Keratinocyte (primary cell): ENCODE results near the gene PRKCA. TPM values are rescaled to one million over a fixed set of nuclear protein-coding genes. Genes with fewer than 3 reads are reported as not detected.
"Not testable (repeated sequence)": the region's sequence is repeated elsewhere in the genome, so short reads cannot be mapped to it uniquely, and the experiment has no call there.

ENCODE experiments used
- DNase-seq: peaks from one replicate; pipeline ENCODE4 v3.0.0-alpha.2; 2011; ENCODE audit warnings: low read depth, missing footprints, low spot score
- FAIRE-seq: peaks from 2 replicates; lab custom pipeline; 2011; peaks lifted over from hg19 to GRCh38; lab: Jason Lieb, UNC
- H2AFZ ChIP-seq: 2 replicates; pipeline ENCODE4 v1.6.0; 2012; ENCODE audit warnings: low read length, control low read depth, inconsistent platforms; ENCODE audit not compliant: control insufficient read depth
- H3K27ac ChIP-seq: 2 replicates; pipeline ENCODE4 v1.5.1; 2011; ENCODE audit warnings: low read length; ENCODE audit not compliant: control insufficient read depth, insufficient read depth
- H3K27me3 ChIP-seq: 3 replicates; pipeline ENCODE4 v1.6.0; 2011; ENCODE audit warnings: low read length; ENCODE audit not compliant: control insufficient read depth, insufficient read depth; ENCODE audit errors: extremely low read depth
- H3K36me3 ChIP-seq, 2 experiments: 2 replicates in 1 of 2; 3 replicates in 1 of 2; pipeline ENCODE4 v1.5.1; 2011; ENCODE audit warnings: low read length in 2 of 2, mild to moderate bottlenecking in 1 of 2; ENCODE audit not compliant: control insufficient read depth in 2 of 2, insufficient read depth in 2 of 2; ENCODE audit errors: extremely low read depth in 1 of 2
- H3K4me1 ChIP-seq: 3 replicates; pipeline ENCODE4 v1.5.1; 2011; ENCODE audit warnings: low read length; ENCODE audit not compliant: control insufficient read depth, insufficient read depth; ENCODE audit errors: extremely low read depth
- H3K4me2 ChIP-seq: 3 replicates; pipeline ENCODE4 v1.6.0; 2011; ENCODE audit warnings: low read depth, low read length; ENCODE audit not compliant: control insufficient read depth, insufficient read depth; ENCODE audit errors: extremely low read depth
- H3K4me3 ChIP-seq, 3 experiments: fragments of 200-600 bp in 1 of 3; sonication (generic) in 1 of 3; 2 replicates in 2 of 3; 3 replicates in 1 of 3; pipeline ENCODE4 v1.5.1; 2011 to 2016; ENCODE audit warnings: low read length in 3 of 3, mild to moderate bottlenecking in 3 of 3, control low read depth in 2 of 3, inconsistent platforms in 1 of 3, low read depth in 1 of 3, mixed read lengths in 1 of 3, mixed run types in 1 of 3, moderate library complexity in 1 of 3; ENCODE audit not compliant: control insufficient read depth in 2 of 3, insufficient read depth in 2 of 3; ENCODE audit errors: extremely low read depth in 1 of 3
- H3K79me2 ChIP-seq: 2 replicates; pipeline ENCODE4 v1.6.0; 2012; ENCODE audit warnings: low read length; ENCODE audit not compliant: control insufficient read depth, insufficient read depth
- H3K9ac ChIP-seq: 3 replicates; pipeline ENCODE4 v1.6.0; 2011; ENCODE audit warnings: low read length; ENCODE audit not compliant: control insufficient read depth, insufficient read depth; ENCODE audit errors: extremely low read depth
- H3K9me1 ChIP-seq: 3 replicates; pipeline ENCODE4 v1.6.0; 2011; ENCODE audit warnings: low read length; ENCODE audit not compliant: control insufficient read depth, insufficient read depth; ENCODE audit errors: extremely low read depth
- H3K9me3 ChIP-seq: 2 replicates; pipeline ENCODE4 v1.5.1; 2012; ENCODE audit warnings: low read depth, low read length; ENCODE audit not compliant: control insufficient read depth
- H4K20me1 ChIP-seq: 3 replicates; pipeline ENCODE4 v1.6.0; 2011; ENCODE audit warnings: low read length; ENCODE audit not compliant: control insufficient read depth, insufficient read depth; ENCODE audit errors: extremely low read depth
- CTCF ChIP-seq, 3 experiments: IDR thresholded peaks in 1 of 3; conservative IDR thresholded peaks in 1 of 3; optimal IDR thresholded peaks in 1 of 3; 2 replicates in 2 of 3; 3 replicates in 1 of 3; pipeline versions ENCODE3 to v1.5.1; 2011; ENCODE audit warnings: low read length in 3 of 3, mild to moderate bottlenecking in 3 of 3, moderate library complexity in 2 of 3, control low read depth in 1 of 3, inconsistent platforms in 1 of 3; ENCODE audit not compliant: insufficient read depth in 2 of 3; ENCODE audit errors: extremely low read depth in 1 of 3
- EZH2 ChIP-seq: IDR thresholded peaks from one replicate; pipeline ENCODE4 v1.6.1; 2012; ENCODE audit warnings: inconsistent platforms, mild to moderate bottlenecking, low read length, moderate library complexity
- dilution Hi-C: fragments of 300-500 bp; cut with MboI; formaldehyde crosslinking; loops from one replicate; pipeline ENCODE4 v1.7.0; 2020; ENCODE audit warnings: low sequenced_read_pairs; ENCODE audit not compliant: extremely low pct_ligation_motif_present
- polyA plus RNA-seq, 5 experiments: library from polyadenylated mRNA; depleted of rRNA in 3 of 5; stranded (reverse) in 3 of 5; stranded (forward) in 1 of 5; unstranded in 1 of 5; fragments of >200 nt; gene quantifications; 1 replicate in 1 of 5; 2 replicates in 3 of 5; 3 replicates in 1 of 5; pipeline versions ENCODE4 v1.2.1 to v1.2.3, GENCODE V29; 2011 to 2012; ENCODE audit warnings: missing spikeins in 2 of 5, low read depth in 1 of 5, low replicate concordance in 1 of 5

PRKCA gene
- polyA plus RNA-seq, 1 donor (not counting 4 experiments of a cell fraction or from before 2014, with no cell fraction given): 3.6 TPM

GRCh38 chr17:66319226-66319625 lies 16.8 kb downstream of the PRKCA start:
- no peak overlapping the region for H3K9ac ChIP-seq
- no peak for FAIRE-seq
- no peaks in the 10 kb centered on the region for H3K9me3 ChIP-seq
- no peak overlapping the region for H2AFZ ChIP-seq
- no peak overlapping the region for H3K4me2 ChIP-seq
- no peak for DNase-seq
- no peaks in the 10 kb centered on the region for H3K9me1 ChIP-seq
- dilution Hi-C loops: no loop called here
- H3K27me3 ChIP-seq: no peaks in the 10 kb centered on the region
- no peaks in the 10 kb centered on the region for H3K4me1 ChIP-seq
- H3K27ac ChIP-seq: no peak overlapping the region
- TF ChIP-seq CTCF (optimal IDR thresholded peaks at IDR 0.05 in 1 of 3, IDR thresholded peaks at IDR 0.05 in 1 of 3, conservative IDR thresholded peaks at IDR 0.05 in 1 of 3; ENCODE audit: extremely low read depth in 1 of 3, insufficient read depth in 2 of 3, low read length in 3 of 3): no peak
- no peak for TF ChIP-seq EZH2
- no peaks in the 10 kb centered on the region for H4K20me1 ChIP-seq
- H3K79me2 ChIP-seq: no peaks in the 10 kb centered on the region
- no peak overlapping the region for H3K4me3 ChIP-seq
- no peaks in the 10 kb centered on the region for H3K36me3 ChIP-seq

- FAIRE-seq: no peak
- dilution Hi-C loops: no loop called here
Measured at GRCh38 chr17:66322764-66323163, 20.4 kb downstream of the PRKCA start.

GRCh38 chr17:66324381-66325004 lies 22.1 kb downstream of the PRKCA start:
- H3K79me2 ChIP-seq, H4K20me1 ChIP-seq, dilution Hi-C loops: not testable (repeated sequence)

More at GRCh38 chr17:66322764-66323163, 20.4 kb downstream of the PRKCA start:
- no peak for DNase-seq
- no peak overlapping the region for H2AFZ ChIP-seq
- no peak overlapping the region for H3K4me2 ChIP-seq
- no peaks in the 10 kb centered on the region for H4K20me1 ChIP-seq
- H3K79me2 ChIP-seq: no peaks in the 10 kb centered on the region
- no peak for TF ChIP-seq CTCF (optimal IDR thresholded peaks at IDR 0.05 in 1 of 3, IDR thresholded peaks at IDR 0.05 in 1 of 3, conservative IDR thresholded peaks at IDR 0.05 in 1 of 3; ENCODE audit: extremely low read depth in 1 of 3, insufficient read depth in 2 of 3, low read length in 3 of 3)
- H3K9me3 ChIP-seq: no peaks in the 10 kb centered on the region
- no peaks in the 10 kb centered on the region for H3K27me3 ChIP-seq
- no peak overlapping the region for H3K4me3 ChIP-seq
- no peak overlapping the region for H3K27ac ChIP-seq
- H3K9ac ChIP-seq: no peak overlapping the region
- no peaks in the 10 kb centered on the region for H3K9me1 ChIP-seq
- no peaks in the 10 kb centered on the region for H3K36me3 ChIP-seq
- H3K4me1 ChIP-seq: no peaks in the 10 kb centered on the region

More at GRCh38 chr17:66324381-66325004, 22.1 kb downstream of the PRKCA start:
- H3K9me1 ChIP-seq, H3K27me3 ChIP-seq, H3K36me3 ChIP-seq, H3K9me3 ChIP-seq, H3K9ac ChIP-seq, H2AFZ ChIP-seq, H3K4me3 ChIP-seq, H3K4me1 ChIP-seq, H3K4me2 ChIP-seq, DNase-seq, H3K27ac ChIP-seq, FAIRE-seq: not testable (repeated sequence)
